ENCODE data around the gene RUNX2.
A peak's percentile ranks its signal among the peaks of the same experiment; 100 is the strongest.
"Not testable (repeated sequence)": the region's sequence is repeated elsewhere in the genome, so short reads cannot be mapped to it uniquely, and the experiment has no call there.

The RUNX2 gene

DNA sequence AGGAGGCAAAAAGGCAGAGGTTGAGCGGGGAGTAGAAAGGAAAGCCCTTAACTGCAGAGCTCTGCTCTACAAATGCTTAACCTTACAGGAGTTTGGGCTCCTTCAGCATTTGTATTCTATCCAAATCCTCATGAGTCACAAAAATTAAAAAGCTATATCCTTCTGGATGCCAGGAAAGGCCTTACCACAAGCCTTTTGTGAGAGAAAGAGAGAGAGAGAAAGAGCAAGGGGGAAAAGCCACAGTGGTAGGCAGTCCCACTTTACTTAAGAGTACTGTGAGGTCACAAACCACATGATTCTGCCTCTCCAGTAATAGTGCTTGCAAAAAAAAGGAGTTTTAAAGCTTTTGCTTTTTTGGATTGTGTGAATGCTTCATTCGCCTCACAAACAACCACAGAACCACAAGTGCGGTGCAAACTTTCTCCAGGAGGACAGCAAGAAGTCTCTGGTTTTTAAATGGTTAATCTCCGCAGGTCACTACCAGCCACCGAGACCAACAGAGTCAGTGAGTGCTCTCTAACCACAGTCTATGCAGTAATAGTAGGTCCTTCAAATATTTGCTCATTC, at the start of gene RUNX2:
Gene RUNX2, plus strand, starts transcription at position 375 of the 567 bp plus-strand sequence. CDS start 397 bp downstream, outside the sequence.
- peak in 1 of 2 experiments; percentile 8 for DNase-seq

DNA sequence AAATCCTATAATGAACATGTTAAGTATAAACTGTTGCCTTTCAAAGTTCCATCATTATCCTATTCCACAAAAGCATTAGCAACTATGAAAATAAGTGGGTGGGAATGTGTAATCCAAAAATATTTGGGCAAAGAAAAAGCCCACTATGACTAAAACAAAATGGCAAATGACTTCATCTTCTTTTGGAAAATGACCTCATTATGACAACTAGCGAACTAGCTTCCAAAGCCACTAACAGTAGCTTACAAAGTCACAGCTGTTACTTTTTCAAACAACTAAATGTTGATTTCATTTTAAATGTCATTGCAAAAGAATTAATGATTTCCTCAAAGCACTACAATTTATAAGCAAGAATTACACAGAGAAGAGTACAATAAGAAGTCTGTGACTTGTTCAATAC, 49.8 kb upstream of the RUNX2 start:
- DNase-seq, result no peak

DNA sequence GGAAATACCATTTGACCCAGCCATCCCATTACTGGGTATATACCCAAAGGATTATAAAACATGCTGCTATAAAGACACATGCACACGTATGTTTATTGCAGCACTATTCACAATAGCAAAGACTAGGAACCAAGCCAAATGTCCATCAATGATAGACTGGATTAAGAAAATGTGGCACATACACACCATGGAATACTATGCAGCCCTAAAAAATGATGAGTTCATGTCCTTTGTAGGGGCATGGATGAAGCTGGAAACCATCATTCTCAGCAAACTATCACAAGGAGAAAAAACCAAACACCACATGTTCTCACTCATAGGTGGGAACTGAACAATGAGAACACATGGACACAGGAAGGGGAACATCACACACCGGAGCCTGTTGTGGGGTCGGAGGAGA, 41.4 kb upstream of the RUNX2 start:
- DNase-seq, result not testable (repeated sequence)

DNA sequence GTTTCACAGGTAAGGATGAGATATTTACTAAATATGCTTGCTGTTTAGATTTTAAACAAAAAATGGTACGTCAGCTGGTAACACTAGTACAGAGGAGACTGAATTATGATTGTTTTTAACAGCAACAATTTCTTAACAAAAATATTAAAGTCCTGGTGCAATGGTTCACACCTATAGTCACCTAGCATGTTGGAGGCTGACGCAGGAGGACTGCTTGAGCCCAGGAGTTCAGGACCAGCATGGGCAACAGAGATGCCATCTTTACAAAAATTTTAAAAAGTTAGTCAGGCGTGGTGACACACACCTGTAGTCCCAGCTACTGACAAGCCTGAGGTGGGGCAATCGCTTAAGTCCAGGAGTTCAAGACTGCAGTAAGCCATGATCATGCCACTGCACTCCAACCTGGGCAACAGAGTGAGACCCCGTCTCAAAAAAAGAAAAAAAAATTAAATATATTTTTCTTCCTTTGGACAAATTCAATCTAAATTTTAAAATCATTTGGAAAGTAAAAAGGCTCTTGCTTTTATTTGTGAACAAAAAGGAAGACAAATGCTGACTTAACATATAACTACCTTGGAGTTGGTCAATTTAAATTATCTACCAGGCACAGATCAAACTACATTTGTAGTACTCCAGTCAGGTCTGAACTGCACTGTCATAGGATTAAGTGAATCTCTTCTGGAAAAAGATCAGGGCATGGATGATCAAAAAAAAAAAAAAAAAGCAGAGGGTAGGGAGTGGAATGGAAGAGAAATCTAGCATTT, 38.2 kb upstream of the RUNX2 start:
- DNase-seq, result no peak

DNA sequence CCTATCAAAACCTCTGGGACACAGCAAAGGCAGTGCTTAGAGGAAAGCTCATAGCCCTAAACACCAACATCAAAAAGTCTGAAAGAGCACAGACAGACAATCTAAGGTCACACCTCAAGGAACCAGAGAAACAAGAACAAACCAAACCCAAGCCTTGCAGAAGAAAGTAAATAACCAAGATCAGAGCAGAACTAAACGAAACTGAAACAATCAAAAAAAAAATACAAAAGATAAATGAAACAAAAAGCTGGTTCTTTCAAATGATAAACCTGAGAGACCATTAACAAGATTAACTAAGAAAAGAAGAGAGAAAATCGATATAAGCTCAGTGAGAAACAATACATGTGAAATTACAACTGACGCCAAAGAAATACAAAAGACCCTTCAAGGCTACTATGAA, 34.8 kb upstream of the RUNX2 start:
- no peak for DNase-seq

- DNase-seq, result not testable (repeated sequence)
These were observed 33.9 kb upstream of the RUNX2 start for GRCh38 chr6:45294065-45294701.

DNA sequence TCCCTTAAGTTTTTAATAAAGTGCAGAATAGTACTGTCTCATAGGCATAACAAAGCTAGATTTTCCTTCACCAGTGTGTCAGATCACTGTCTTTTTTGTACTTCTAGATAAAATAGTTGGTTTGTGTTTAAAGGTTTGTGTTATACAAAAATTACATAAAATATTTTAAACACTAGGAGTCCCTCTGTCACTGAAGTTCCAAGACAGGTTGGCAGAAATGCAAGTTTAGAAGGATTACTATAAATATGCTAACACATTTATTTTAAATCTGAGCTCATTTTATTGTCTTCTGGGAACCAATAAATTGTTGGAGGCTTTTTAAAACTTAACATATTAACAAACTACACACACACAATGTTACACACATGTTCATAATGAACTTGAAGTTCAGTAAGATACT, 30.8 kb upstream of the RUNX2 start:
- no peak for DNase-seq

DNA sequence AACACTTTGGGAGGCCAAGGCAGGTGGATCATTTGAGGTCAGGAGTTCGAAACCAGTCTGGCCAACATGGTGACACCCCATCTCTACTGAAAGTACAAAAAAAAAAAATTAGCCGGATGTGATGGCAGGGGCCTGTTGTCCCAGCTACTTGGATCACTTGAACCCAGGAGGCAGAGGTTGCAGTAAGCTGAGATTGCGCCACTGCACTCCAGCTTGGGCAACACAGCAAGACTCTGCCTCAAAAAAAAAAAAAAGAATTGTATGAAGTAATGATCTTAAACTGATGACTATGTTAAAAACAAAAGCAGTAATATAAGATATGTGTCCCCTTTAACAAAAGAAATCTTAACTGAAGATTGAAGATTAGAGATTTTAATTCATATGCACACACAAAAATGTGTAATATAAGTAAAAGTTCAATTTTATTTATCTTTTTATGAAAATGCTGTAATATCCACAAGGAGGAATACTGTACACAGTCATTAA, 29.0 kb upstream of the RUNX2 start:
- DNase-seq, result no peak

GRCh38 chr6:45300736-45301135, 27.4 kb upstream of the RUNX2 start:
- no peak for DNase-seq

DNA sequence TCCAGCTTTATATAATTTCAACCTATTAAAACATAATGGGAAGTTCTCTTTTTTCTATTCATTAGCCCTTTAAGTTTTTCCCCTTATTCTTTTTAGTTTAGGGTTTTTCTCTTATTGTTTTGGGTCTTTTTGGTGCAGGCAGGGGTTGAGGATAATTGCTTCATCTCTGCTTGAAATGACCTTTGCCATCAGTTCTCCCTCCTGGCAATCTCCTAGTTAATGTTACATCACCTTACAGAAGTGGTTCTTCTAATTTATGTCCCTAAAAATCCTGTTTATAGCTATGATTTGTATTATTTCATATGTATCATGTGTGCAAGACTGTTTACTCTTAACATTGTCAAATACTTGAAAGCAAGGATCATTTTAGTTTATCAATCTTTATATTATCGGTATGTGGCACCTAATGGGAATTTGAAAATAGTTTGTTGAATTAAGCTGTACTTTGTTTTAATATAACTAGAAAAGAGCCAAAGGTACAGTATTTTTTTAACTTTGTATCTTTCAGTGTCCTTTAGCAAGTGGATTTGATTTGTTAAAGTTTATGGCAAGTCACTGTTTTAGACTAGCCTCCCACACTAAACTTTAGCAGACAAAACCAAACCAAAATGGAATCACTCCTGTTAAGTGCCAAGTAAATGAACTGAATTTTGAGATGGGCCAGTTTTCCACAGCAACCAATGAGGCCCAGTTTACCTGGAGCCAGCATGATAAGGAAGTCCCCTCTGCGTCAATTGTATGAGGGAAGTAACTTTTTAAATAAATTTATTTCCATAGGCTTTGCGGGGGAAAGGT, 26.6 kb upstream of the RUNX2 start:
- no peak for DNase-seq

- no peak for DNase-seq
These were observed 25.3 kb upstream of the RUNX2 start for GRCh38 chr6:45302832-45303231.

GRCh38 chr6:45305546-45305945, 22.6 kb upstream of the RUNX2 start:
- DNase-seq, result no peak

DNA sequence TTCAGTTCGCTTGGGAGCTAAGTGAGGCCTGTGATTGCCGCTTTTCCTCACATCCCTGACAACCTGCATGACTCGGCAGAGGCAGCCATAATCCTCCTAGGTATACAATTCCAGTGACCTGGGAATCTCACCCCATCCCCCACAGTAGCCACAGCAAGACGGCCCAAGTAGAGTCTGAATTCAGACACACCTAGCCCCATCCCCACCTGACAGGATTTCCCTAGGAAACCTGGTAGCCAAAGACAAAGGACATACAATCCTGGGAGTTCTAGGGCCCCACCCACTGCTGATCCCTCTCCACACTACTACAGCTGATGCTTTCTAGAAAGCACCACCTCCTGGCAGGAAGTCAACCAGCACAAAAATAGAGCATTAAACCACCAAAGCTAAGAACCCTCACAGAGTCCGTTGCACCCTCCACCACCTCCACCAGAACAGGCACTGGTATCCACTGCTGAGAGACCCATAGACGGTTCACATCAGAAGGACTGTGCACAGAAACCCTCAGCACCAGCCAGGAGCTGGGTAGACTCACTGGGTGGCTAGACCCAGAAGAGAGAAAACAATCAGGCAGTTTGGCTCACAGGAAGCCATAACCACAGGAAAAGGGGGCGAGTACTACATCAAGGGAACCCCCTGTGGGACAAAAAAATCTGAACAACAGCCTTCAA, 17.9 kb upstream of the RUNX2 start:
- no peak for DNase-seq

DNA sequence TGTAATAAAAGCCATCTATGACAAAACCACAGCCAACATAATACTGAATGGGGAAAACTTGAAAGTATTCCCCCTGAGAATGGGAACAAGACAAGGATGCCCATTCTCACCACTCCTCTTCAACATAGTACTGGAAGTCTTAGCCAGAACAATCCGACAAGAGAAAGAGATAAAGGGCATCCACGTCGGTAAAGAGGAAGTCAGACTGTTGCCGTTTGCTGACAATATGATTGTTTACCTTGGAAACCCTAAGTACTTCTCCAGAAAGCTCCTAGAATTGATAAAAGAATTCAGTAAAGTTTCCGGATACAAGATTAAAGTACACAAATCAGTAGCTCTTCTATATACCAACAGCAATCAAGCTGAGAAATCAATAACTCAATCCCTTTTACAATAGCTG, 14.0 kb upstream of the RUNX2 start:
- no peak for DNase-seq

DNA sequence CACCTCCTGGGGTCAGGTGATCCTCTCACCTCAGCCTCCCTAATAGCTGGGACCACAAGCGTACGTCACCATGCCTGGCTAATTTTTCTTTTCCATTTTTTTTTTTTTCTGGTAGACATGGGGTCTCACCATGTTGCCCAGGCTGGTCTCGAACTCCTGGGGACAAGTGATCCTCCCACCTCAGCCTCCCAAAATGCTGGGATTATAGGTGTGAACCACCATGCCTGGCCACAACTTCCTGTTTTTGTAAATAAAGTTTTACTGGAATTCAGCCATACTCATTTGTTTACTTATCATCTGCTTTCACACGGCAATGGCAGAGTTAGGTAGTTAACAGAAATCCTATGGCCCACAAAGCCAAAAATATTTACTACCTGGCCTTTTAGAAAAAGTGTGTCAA, 7.8 kb upstream of the RUNX2 start:
- no peak for DNase-seq

DNA sequence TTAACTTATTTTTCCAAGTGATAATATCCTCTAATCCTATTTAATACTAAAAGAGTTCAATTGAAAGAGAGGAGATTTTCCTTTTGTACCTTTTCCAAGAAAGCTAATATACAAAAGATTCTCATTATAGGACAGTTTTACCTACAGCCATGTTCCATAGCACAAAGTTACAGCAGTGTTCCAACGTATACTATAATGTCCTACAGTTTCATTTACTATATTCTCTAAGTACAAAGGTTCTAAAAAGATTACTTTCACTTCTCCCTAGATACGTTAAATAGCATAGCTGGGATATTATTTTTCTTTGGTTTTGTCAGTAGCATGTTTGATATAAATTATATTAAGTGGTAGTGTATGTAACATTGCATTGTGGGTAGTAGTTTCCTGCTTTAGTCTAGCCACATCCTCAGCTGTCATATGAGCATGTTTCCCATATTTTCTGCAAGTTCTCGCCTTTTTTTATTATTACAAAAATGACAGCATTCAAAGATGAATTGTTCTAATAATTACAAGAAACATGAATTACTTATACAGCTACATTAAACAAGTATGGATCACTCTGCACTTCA, 4.4 kb upstream of the RUNX2 start:
- DNase-seq, result no peak

DNA sequence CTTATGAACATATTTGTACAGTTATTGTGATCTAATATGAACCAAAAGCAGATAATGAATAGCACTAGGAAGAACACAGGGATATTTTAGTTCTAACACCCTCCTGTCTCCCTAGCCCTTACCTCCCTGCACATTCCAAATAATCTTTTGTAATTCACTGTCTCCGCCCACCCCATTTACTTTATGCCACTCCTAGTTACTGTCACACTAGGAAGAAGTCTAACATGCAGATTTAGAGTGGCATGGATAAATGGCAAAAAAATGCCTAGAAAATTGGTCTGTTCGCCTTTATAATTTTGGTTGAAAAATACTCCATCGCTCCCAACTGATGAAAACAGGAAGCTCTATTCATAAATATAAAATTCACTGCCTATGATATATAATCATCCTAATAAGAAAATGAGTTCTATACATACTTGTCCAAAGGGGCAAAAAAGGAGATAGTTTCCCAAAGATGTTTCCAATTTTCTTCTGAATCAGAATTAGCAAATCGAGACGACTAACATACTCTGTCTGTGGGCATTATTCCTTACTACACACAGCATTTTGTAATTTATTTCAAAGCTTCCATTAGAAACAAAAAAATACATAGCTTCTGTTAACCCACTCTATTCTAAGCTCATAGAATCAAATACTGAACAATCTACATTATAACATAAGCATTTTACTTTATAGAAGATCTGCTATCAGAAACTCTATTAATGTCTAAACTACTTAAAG, 1.3 kb upstream of the RUNX2 start:
- DNase-seq, result no peak

GRCh38 chr6:45328523-45328922, 393 bp downstream of the RUNX2 start:
- no peak for DNase-seq

GRCh38 chr6:45344900-45345299, 16.8 kb downstream of the RUNX2 start:
- DNase-seq, result no peak

- no peak for DNase-seq
These were observed 22.1 kb downstream of the RUNX2 start for GRCh38 chr6:45350186-45350710.

DNA sequence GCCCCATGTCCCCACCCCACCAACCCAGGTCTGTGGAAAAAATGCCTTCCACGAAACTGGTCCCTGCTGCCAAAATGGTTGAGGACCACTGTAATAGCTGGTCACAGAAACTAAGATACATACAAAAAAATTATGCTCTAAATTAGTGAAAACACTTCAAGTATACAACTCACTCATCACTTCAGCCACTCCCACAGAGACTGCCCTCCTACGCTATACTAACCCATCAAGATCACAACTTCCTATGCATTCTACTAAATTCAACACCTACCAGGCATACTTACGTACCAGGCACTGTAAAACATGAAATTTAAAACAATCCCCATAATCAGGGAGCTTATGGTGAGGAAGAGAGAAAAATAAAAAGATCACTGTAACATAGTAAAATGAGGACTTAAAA, 22.9 kb downstream of the RUNX2 start:
- DNase-seq, result no peak

Measured in SHP77 (cell line).